Smooth muscle cell (in vitro differentiated cells): Measurements from ENCODE around the gene RRAS. TPM values are rescaled to one million over a fixed set of nuclear protein-coding genes. Genes with fewer than 3 reads are reported as not detected.

Experiments used
- DNase-seq: peaks from one replicate; lab custom pipeline; 2025; ENCODE audit not compliant: unreplicated experiment; lab: John Stamatoyannopoulos, UW
- H2AFZ ChIP-seq: fragments of 200-600 bp; sonication (generic); 2 replicates; pipeline ENCODE4 v1.6.0; 2016; ENCODE audit warnings: antibody characterized with exemption, low read depth, mild to moderate bottlenecking
- H3F3A ChIP-seq: fragments of 200-600 bp; sonication (generic); 2 replicates; pipeline ENCODE4 v1.6.0; 2017; ENCODE audit warnings: antibody characterized with exemption, low read depth
- H3K27ac ChIP-seq: fragments of 200-600 bp; sonication (generic); 2 replicates; pipeline ENCODE4 v1.5.1; 2016; ENCODE audit warnings: low read depth, mild to moderate bottlenecking
- H3K27me3 ChIP-seq: fragments of 200-600 bp; sonication (generic); 2 replicates; pipeline ENCODE4 v1.6.1; 2016; ENCODE audit warnings: low read depth, mild to moderate bottlenecking
- H3K36me3 ChIP-seq: fragments of 200-600 bp; sonication (generic); 2 replicates; pipeline ENCODE4 v1.5.1; 2016; ENCODE audit warnings: low read depth
- H3K4me1 ChIP-seq: fragments of 200-600 bp; sonication (generic); 2 replicates; pipeline ENCODE4 v1.5.1; 2016; ENCODE audit warnings: low read depth
- H3K4me2 ChIP-seq: fragments of 200-600 bp; sonication (generic); 2 replicates; pipeline ENCODE4 v1.6.0; 2016; ENCODE audit warnings: mild to moderate bottlenecking
- H3K4me3 ChIP-seq: fragments of 200-600 bp; sonication (generic); 2 replicates; pipeline ENCODE4 v1.5.1; 2016; ENCODE audit warnings: mild to moderate bottlenecking
- H3K79me2 ChIP-seq: fragments of 200-600 bp; sonication (generic); 2 replicates; pipeline ENCODE4 v1.6.0; 2016; ENCODE audit warnings: low read depth, mild to moderate bottlenecking
- H3K9ac ChIP-seq: fragments of 200-600 bp; sonication (generic); 2 replicates; pipeline ENCODE4 v1.6.0; 2016; ENCODE audit warnings: low read depth
- H3K9me3 ChIP-seq: fragments of 200-600 bp; sonication (generic); replicated peaks from 2 replicates; pipeline ENCODE4 v1.5.1; 2016; ENCODE audit warnings: low read depth
- H4K20me1 ChIP-seq: fragments of 200-600 bp; sonication (generic); 2 replicates; pipeline ENCODE4 v1.6.0; 2016; ENCODE audit warnings: low read depth
- CTCF ChIP-seq: fragments of 200-600 bp; sonication (generic); IDR thresholded peaks from 2 replicates; pipeline ENCODE4 v1.5.1; 2017; ENCODE audit warnings: borderline replicate concordance, mild to moderate bottlenecking, antibody characterized with exemption; ENCODE audit not compliant: insufficient read depth, poor library complexity, severe bottlenecking
- WGBS: methylation state at CpG from one replicate; pipeline ENCODE4 v1.1.7; 2016; ENCODE audit warnings: low lambda C conversion rate; 5-methylcytosine and 5-hydroxymethylcytosine counted together
- polyA plus RNA-seq: library from polyadenylated mRNA; unstranded; fragments of >200 nt; fragmentation: Nextera tagmentation; extraction: Ambion mirVana; gene quantifications from 2 replicates; pipeline ENCODE4 v1.2.1, GENCODE V29; 2016
- total RNA-seq: library from RNA; depleted of rRNA; stranded (reverse); fragments of >200 nt; gene quantifications from 2 replicates; pipeline ENCODE4 v1.2.3, GENCODE V29; 2014

RRAS gene
- total and polyA plus RNA-seq, 2 experiments from 2014 or later, result 86.5 to 224 TPM

GRCh38 chr19:49599378-49600295, 40.3 kb downstream of the RRAS start:
- Histone ChIP-seq H3K27me3 (no peaks in the 10 kb centered on the region), H3K9ac (no peak overlapping the region), H3K27ac (no peak overlapping the region), H3K36me3 (peaks cover 8% of the 10 kb centered on the region), H3K4me2 (no peak overlapping the region), H3K4me3 (no peak overlapping the region), H2AFZ (no peak overlapping the region), H3F3A (no peaks in the 10 kb centered on the region), H4K20me1 (peaks cover 58% of the 10 kb centered on the region), H3K79me2 (peaks cover 52% of the 10 kb centered on the region), H3K9me3 (no peaks in the 10 kb centered on the region), H3K4me1 (no peaks in the 10 kb centered on the region)
- WGBS, result 98% methylated on average over 26 of the region's 26 CpGs
- no peak for TF ChIP-seq CTCF
- no peak for DNase-seq

- Histone ChIP-seq H3K36me3 (no peaks in the 10 kb centered on the region), H4K20me1 (peaks cover 58% of the 10 kb centered on the region), H3K27ac (no peak overlapping the region), H3K9me3 (no peaks in the 10 kb centered on the region), H3K9ac (no peak overlapping the region), H2AFZ (no peak overlapping the region), H3K27me3 (no peaks in the 10 kb centered on the region), H3F3A (peaks cover 2% of the 10 kb centered on the region), H3K79me2 (peaks cover 51% of the 10 kb centered on the region), H3K4me1 (no peaks in the 10 kb centered on the region), H3K4me3 (no peak overlapping the region), H3K4me2 (no peak overlapping the region)
- TF ChIP-seq CTCF, result no peak
- DNase-seq, result no peak
- WGBS, result 99% methylated on average over 25 of the region's 29 CpGs
These were observed 42.3 kb downstream of the RRAS start for GRCh38 chr19:49597703-49597974.

GRCh38 chr19:49596954-49597702, 42.8 kb downstream of the RRAS start:
- Histone ChIP-seq H3K4me2 (no peak overlapping the region), H3K36me3 (no peaks in the 10 kb centered on the region), H4K20me1 (peaks cover 58% of the 10 kb centered on the region), H3K27me3 (no peaks in the 10 kb centered on the region), H2AFZ (no peak overlapping the region), H3K9me3 (no peaks in the 10 kb centered on the region), H3K79me2 (peaks cover 51% of the 10 kb centered on the region), H3K9ac (no peak overlapping the region), H3K27ac (no peak overlapping the region), H3F3A (peaks cover 7% of the 10 kb centered on the region), H3K4me3 (no peak overlapping the region), H3K4me1 (no peaks in the 10 kb centered on the region)
- 97% methylated on average over 62 of the region's 65 CpGs for WGBS
- TF ChIP-seq CTCF, result no peak
- DNase-seq, result no peak
